HepG2 (cell line): ENCODE data around the gene MYL6.

ENCODE experiments used
- CCDC6 ChIP-seq: sonication (generic); formaldehyde crosslinking; IDR thresholded peaks from 2 replicates; pipeline ENCODE4 v1.8.1; 2022; ENCODE audit warnings: mild to moderate bottlenecking, missing genetic modification reagents, moderate library complexity
- ZNF225 ChIP-seq: sonication (generic); formaldehyde crosslinking; IDR thresholded peaks from 2 replicates; pipeline ENCODE4 v1.4.0; 2020; ENCODE audit warnings: mild to moderate bottlenecking, missing genetic modification reagents
- ZSCAN29 ChIP-seq: sonication (generic); formaldehyde crosslinking; conservative IDR thresholded peaks from 2 replicates; pipeline ENCODE4 v1.4.0; 2020; ENCODE audit warnings: mild to moderate bottlenecking, missing genetic modification reagents
- TF ChIP-seq, protein P1 (sequence below): sonication (generic); formaldehyde crosslinking; IDR thresholded peaks from 2 replicates; pipeline ENCODE4 v1.5.0; 2020; ENCODE audit warnings: mild to moderate bottlenecking, missing genetic modification reagents, moderate library complexity

DNA sequence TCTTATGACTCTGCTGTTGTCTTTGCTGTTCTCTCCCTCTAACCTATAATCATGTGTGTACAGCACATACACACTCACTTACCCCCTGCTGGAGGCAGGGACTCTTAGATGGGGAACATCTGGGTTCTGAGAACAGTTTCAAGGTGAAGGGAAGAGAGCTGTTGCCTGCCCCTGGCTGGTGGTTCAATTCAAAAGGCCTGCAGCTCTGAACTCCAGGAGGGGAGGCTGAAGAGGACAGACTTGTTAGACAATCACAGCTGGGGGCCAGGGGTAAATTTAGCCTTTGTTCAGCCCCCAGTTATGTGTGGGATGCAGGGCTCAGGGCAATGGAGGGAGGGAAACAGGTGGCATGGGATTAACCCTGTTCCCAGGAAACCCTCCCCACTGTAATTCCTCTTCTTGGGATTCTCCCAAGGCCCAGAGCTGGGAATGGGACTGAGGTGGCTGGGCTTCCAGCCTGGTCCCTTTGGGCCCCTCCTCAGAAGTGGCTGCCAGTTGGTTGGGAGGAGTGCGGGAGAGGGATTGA, 3.9 kb upstream of the MYL6 start:
- TF ChIP-seq CCDC6 (CRISPR knock-in tag): no peak
- TF ChIP-seq, protein P1, sequence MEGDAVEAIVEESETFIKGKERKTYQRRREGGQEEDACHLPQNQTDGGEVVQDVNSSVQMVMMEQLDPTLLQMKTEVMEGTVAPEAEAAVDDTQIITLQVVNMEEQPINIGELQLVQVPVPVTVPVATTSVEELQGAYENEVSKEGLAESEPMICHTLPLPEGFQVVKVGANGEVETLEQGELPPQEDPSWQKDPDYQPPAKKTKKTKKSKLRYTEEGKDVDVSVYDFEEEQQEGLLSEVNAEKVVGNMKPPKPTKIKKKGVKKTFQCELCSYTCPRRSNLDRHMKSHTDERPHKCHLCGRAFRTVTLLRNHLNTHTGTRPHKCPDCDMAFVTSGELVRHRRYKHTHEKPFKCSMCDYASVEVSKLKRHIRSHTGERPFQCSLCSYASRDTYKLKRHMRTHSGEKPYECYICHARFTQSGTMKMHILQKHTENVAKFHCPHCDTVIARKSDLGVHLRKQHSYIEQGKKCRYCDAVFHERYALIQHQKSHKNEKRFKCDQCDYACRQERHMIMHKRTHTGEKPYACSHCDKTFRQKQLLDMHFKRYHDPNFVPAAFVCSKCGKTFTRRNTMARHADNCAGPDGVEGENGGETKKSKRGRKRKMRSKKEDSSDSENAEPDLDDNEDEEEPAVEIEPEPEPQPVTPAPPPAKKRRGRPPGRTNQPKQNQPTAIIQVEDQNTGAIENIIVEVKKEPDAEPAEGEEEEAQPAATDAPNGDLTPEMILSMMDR (CRISPR knock-in tag): no peak
- no peak for TF ChIP-seq ZNF225
- no peak for TF ChIP-seq ZSCAN29 (CRISPR knock-in tag)
